Mammary epithelial cell (primary cell): ENCODE measurements around the gene IFIT2.

Experiments
- EZH2 ChIP-seq: IDR thresholded peaks from 2 replicates; pipeline ENCODE4 v1.6.1; 2012; ENCODE audit warnings: low read length, inconsistent platforms, borderline replicate concordance
- TF ChIP-seq, protein P1 (sequence below), 2 donors: IDR thresholded peaks in 1 of 2; conservative IDR thresholded peaks in 1 of 2; 2 replicates each; pipeline ENCODE4 v1.5.1; 2011 to 2012; ENCODE audit warnings: inconsistent platforms in 2 of 2, low read length in 2 of 2, mild to moderate bottlenecking in 2 of 2, control low read depth in 1 of 2, low read depth in 1 of 2; ENCODE audit not compliant: insufficient read depth in 1 of 2; ENCODE audit errors: extremely low read depth in 1 of 2

DNA sequence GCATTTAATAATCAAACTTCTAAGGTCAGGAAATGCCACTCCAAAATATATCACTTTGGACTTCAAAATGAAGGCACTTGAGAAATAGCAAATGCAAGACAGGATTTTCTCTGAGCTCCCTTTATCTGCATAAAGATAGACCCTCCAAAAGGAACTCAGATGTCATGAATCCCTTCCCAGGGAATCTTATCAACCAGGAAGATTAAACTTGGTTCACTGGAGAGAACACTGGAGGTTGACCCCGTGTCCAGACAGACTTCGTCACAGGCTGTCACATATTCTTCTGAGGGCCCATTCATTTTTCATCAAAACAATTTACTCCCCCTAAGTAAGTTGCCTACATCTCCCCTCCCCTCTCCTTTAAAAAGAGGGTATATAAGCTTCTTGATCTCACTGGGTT lies 47.1 kb downstream of the IFIT2 start:
- TF ChIP-seq, protein P1, sequence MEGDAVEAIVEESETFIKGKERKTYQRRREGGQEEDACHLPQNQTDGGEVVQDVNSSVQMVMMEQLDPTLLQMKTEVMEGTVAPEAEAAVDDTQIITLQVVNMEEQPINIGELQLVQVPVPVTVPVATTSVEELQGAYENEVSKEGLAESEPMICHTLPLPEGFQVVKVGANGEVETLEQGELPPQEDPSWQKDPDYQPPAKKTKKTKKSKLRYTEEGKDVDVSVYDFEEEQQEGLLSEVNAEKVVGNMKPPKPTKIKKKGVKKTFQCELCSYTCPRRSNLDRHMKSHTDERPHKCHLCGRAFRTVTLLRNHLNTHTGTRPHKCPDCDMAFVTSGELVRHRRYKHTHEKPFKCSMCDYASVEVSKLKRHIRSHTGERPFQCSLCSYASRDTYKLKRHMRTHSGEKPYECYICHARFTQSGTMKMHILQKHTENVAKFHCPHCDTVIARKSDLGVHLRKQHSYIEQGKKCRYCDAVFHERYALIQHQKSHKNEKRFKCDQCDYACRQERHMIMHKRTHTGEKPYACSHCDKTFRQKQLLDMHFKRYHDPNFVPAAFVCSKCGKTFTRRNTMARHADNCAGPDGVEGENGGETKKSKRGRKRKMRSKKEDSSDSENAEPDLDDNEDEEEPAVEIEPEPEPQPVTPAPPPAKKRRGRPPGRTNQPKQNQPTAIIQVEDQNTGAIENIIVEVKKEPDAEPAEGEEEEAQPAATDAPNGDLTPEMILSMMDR (conservative IDR thresholded peaks at IDR 0.05 in 1 of 2, IDR thresholded peaks at IDR 0.05 in 1 of 2; ENCODE audit: extremely low read depth in 1 of 2, insufficient read depth in 1 of 2, low read depth in 1 of 2, low read length in 2 of 2): no peak
- no peak for TF ChIP-seq EZH2
